GM23338 (cell line): ENCODE measurements around the gene TRIM37. TPM values are rescaled to one million over a fixed set of nuclear protein-coding genes. Genes with fewer than 3 reads are reported as not detected.

Experiments used
- ATAC-seq: fragments of 200-7000 bp; cut with Tn5 transposase; 3 replicates; pipeline ENCODE4 v1.9.1; 2020
- DNase-seq: peaks from one replicate; pipeline ENCODE4 v3.0.0-alpha.2; 2015; ENCODE audit warnings: low spot score
- H2AFZ ChIP-seq: fragments of 200-600 bp; sonication (generic); 2 replicates; pipeline ENCODE4 v1.8.0; 2016; ENCODE audit warnings: antibody characterized with exemption, mild to moderate bottlenecking, moderate library complexity
- H3F3A ChIP-seq: fragments of 200-600 bp; sonication (generic); replicated peaks from 2 replicates; pipeline ENCODE4 v1.8.0; 2017; ENCODE audit warnings: antibody characterized with exemption, mixed run types, low read depth
- H3K27ac ChIP-seq: fragments of 200-600 bp; sonication (generic); 2 replicates; pipeline ENCODE4 v1.6.1; 2016; ENCODE audit warnings: low read depth
- H3K27me3 ChIP-seq: fragments of 200-600 bp; sonication (generic); 2 replicates; pipeline ENCODE4 v1.8.0; 2016; ENCODE audit warnings: mild to moderate bottlenecking, mixed run types, moderate library complexity; ENCODE audit not compliant: insufficient read depth
- H3K36me3 ChIP-seq: fragments of 200-600 bp; sonication (generic); 2 replicates; pipeline ENCODE4 v1.8.0; 2016; ENCODE audit warnings: mild to moderate bottlenecking; ENCODE audit not compliant: insufficient read depth
- H3K4me1 ChIP-seq: fragments of 200-600 bp; sonication (generic); 2 replicates; pipeline ENCODE4 v1.8.0; 2016; ENCODE audit warnings: mild to moderate bottlenecking, moderate library complexity; ENCODE audit not compliant: insufficient read depth
- H3K4me2 ChIP-seq: fragments of 200-600 bp; sonication (generic); 2 replicates; pipeline ENCODE4 v1.7.1; 2017; ENCODE audit warnings: mixed run types
- H3K4me3 ChIP-seq: fragments of 200-600 bp; sonication (generic); 2 replicates; pipeline ENCODE4 v1.6.1; 2016; ENCODE audit warnings: mixed run types
- H3K79me2 ChIP-seq: fragments of 200-600 bp; sonication (generic); replicated peaks from 2 replicates; pipeline ENCODE4 v1.8.0; 2017; ENCODE audit warnings: mild to moderate bottlenecking; ENCODE audit not compliant: insufficient read depth
- H3K9me2 ChIP-seq: fragments of 200-600 bp; sonication (generic); 2 replicates; pipeline ENCODE4 v1.8.0; 2017; ENCODE audit not compliant: insufficient read depth
- H4K20me1 ChIP-seq: fragments of 200-600 bp; sonication (generic); replicated peaks from 2 replicates; pipeline ENCODE4 v1.8.0; 2017; ENCODE audit warnings: mild to moderate bottlenecking; ENCODE audit not compliant: insufficient read depth
- H3K27ac Mint-ChIP-seq: 2 replicates; pipeline ENCODE4 v1.8.0; 2020; ENCODE audit warnings: inconsistent platforms, mild to moderate bottlenecking, moderate library complexity, mixed read lengths
- H3K27me3 Mint-ChIP-seq: 3 replicates; pipeline ENCODE4 v1.8.0; 2022; ENCODE audit warnings: low read depth, mild to moderate bottlenecking, moderate library complexity, mixed read lengths, inconsistent platforms; ENCODE audit not compliant: insufficient read depth, poor library complexity
- H3K36me3 Mint-ChIP-seq: 3 replicates; pipeline ENCODE4 v1.8.0; 2021; ENCODE audit warnings: low read depth, mild to moderate bottlenecking, inconsistent platforms, moderate library complexity, mixed read lengths
- H3K4me1 Mint-ChIP-seq: 3 replicates; pipeline ENCODE4 v1.8.0; 2020; ENCODE audit warnings: mild to moderate bottlenecking, inconsistent platforms, mixed read lengths
- H3K4me3 Mint-ChIP-seq: 3 replicates; pipeline ENCODE4 v1.8.0; 2021; ENCODE audit warnings: moderate library complexity, mild to moderate bottlenecking, inconsistent platforms, mixed read lengths
- H3K9me3 Mint-ChIP-seq: 3 replicates; pipeline ENCODE4 v1.8.0; 2020; ENCODE audit warnings: moderate library complexity, mild to moderate bottlenecking, inconsistent platforms, mixed read lengths
- EZH2 ChIP-seq: fragments of 200-600 bp; sonication (generic); IDR thresholded peaks from one replicate; pipeline ENCODE4 v1.8.0; 2017; ENCODE audit warnings: antibody characterized with exemption, mild to moderate bottlenecking, low read depth; ENCODE audit not compliant: unreplicated experiment
- EZH2phosphoT487 ChIP-seq: fragments of 200-600 bp; sonication (generic); IDR thresholded peaks from one replicate; pipeline ENCODE4 v1.8.1; 2018; ENCODE audit warnings: antibody characterized with exemption; ENCODE audit not compliant: unreplicated experiment
- STAT1 ChIP-seq: IDR thresholded peaks from one replicate; pipeline ENCODE4 v1.6.1; 2016; ENCODE audit warnings: antibody characterized with exemption; ENCODE audit not compliant: unreplicated experiment
- polyA plus RNA-seq: library from polyadenylated mRNA; unstranded; fragments of >200 nt; fragmentation: Nextera tagmentation; extraction: Ambion mirVana; gene quantifications from 2 replicates; pipeline ENCODE4 v1.2.1, GENCODE V29; 2016
- total RNA-seq: library from RNA; depleted of rRNA; stranded (reverse); fragments of >200 nt; shearing (Covaris generic); gene quantifications from 2 replicates; pipeline ENCODE4 v1.2.3, GENCODE V29; 2014
- TF ChIP-seq, protein P1 (sequence below): fragments of 250-450 bp; sonication (Bioruptor Pico); IDR thresholded peaks from 2 replicates; pipeline ENCODE4 v1.5.0; 2020; ENCODE audit warnings: mild to moderate bottlenecking, moderate library complexity

TRIM37 gene
- total and polyA plus RNA-seq, 2 experiments from 2014 or later: 61.1 to 71.2 TPM

DNA sequence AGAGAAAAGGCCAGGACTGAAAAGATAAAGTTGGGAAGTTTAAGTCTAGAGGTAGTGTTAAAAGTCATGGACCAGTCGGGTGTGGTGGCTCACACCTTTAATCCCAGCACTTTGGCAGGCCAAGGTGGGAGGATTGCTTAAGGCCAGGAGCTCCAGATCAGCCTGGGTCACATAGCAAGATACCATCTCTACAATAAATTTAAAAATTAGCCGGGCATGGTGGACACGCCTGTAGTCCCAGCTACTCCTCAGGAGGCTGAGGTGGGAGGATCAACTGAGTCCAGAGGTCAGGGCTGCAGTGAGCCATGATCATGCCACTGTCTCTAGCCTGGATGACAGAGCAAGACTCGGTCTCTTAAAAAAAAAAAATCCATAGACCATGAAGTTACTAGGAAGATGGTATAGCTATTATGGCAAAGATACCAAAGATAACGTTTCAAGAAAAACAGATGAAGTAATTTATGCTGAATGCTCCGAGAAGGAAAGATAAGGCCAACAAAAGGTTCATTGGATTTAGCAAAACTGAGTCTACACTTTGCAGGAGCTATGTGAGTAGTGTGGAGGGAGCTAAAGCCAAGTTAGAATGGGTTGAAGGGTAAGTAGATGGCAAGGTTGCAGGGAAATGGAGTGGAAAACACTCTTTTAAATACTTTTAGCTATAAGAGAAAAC is 11.7 kb downstream of the TRIM37 start (continued):
- TF ChIP-seq, protein P1, sequence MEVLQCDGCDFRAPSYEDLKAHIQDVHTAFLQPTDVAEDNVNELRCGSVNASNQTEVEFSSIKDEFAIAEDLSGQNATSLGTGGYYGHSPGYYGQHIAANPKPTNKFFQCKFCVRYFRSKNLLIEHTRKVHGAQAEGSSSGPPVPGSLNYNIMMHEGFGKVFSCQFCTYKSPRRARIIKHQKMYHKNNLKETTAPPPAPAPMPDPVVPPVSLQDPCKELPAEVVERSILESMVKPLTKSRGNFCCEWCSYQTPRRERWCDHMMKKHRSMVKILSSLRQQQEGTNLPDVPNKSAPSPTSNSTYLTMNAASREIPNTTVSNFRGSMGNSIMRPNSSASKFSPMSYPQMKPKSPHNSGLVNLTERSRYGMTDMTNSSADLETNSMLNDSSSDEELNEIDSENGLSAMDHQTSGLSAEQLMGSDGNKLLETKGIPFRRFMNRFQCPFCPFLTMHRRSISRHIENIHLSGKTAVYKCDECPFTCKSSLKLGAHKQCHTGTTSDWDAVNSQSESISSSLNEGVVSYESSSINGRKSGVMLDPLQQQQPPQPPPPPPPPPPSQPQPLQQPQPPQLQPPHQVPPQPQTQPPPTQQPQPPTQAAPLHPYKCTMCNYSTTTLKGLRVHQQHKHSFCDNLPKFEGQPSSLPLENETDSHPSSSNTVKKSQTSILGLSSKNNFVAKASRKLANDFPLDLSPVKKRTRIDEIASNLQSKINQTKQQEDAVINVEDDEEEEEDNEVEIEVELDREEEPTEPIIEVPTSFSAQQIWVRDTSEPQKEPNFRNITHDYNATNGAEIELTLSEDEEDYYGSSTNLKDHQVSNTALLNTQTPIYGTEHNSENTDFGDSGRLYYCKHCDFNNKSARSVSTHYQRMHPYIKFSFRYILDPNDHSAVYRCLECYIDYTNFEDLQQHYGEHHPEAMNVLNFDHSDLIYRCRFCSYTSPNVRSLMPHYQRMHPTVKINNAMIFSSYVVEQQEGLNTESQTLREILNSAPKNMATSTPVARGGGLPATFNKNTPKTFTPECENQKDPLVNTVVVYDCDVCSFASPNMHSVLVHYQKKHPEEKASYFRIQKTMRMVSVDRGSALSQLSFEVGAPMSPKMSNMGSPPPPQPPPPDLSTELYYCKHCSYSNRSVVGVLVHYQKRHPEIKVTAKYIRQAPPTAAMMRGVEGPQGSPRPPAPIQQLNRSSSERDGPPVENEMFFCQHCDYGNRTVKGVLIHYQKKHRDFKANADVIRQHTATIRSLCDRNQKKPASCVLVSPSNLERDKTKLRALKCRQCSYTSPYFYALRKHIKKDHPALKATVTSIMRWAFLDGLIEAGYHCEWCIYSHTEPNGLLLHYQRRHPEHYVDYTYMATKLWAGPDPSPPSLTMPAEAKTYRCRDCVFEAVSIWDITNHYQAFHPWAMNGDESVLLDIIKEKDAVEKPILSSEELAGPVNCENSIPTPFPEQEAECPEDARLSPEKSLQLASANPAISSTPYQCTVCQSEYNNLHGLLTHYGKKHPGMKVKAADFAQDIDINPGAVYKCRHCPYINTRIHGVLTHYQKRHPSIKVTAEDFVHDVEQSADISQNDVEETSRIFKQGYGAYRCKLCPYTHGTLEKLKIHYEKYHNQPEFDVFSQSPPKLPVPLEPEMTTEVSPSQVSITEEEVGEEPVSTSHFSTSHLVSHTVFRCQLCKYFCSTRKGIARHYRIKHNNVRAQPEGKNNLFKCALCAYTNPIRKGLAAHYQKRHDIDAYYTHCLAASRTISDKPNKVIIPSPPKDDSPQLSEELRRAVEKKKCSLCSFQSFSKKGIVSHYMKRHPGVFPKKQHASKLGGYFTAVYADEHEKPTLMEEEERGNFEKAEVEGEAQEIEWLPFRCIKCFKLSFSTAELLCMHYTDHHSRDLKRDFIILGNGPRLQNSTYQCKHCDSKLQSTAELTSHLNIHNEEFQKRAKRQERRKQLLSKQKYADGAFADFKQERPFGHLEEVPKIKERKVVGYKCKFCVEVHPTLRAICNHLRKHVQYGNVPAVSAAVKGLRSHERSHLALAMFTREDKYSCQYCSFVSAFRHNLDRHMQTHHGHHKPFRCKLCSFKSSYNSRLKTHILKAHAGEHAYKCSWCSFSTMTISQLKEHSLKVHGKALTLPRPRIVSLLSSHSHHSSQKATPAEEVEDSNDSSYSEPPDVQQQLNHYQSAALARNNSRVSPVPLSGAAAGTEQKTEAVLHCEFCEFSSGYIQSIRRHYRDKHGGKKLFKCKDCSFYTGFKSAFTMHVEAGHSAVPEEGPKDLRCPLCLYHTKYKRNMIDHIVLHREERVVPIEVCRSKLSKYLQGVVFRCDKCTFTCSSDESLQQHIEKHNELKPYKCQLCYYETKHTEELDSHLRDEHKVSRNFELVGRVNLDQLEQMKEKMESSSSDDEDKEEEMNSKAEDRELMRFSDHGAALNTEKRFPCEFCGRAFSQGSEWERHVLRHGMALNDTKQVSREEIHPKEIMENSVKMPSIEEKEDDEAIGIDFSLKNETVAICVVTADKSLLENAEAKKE: no peak
- no peak for TF ChIP-seq EZH2phosphoT487
- TF ChIP-seq EZH2: no peak
- no peak for TF ChIP-seq STAT1

DNA sequence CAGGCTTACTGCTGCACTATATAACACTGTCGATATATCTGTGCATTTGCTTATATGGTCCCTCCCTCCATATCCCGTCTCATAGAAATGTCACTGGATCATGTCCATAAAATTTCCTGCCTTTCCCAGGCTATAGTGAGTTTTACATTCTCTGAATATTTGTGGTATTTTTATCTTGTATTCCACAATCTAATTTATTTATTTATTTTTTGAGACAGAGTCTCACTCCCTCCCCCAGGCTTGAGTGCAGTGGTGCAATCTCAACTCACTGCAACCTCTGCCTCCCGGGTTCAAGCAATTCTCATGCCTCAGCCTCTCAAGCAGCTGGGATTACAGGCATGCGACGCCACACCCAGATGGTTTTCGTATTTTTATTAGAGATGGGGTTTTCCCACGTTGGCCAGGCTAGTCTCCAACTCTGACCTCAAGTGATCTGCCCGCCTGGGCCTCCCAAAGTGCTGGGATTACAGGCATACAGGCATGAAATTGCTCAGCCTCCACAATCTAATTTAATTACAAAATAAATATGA is 12.9 kb downstream of the TRIM37 start:
- Histone ChIP-seq H3K4me3 (no peak overlapping the region), H3K4me1 (no peaks in the 10 kb centered on the region), H3K9me2 (no peaks in the 10 kb centered on the region), H2AFZ (no peak overlapping the region), H3K79me2 (peaks cover 81% of the 10 kb centered on the region), H4K20me1 (peaks cover 28% of the 10 kb centered on the region), H3K27ac (no peak overlapping the region), H3K27me3 (no peaks in the 10 kb centered on the region), H3K4me2 (no peak overlapping the region), H3K36me3 (peaks cover 1% of the 10 kb centered on the region), H3F3A (no peaks in the 10 kb centered on the region)
- ATAC-seq: no peak
- no peaks in the 10 kb centered on the region for H3K4me1 Mint-ChIP-seq
- peaks cover 8% of the 10 kb centered on the region; the same call in 2 of the 3 replicates for H3K36me3 Mint-ChIP-seq
- DNase-seq: no peak
- H3K27ac Mint-ChIP-seq: no peak overlapping the region
- no peak overlapping the region for H3K4me3 Mint-ChIP-seq
- H3K27me3 Mint-ChIP-seq: no peaks in the 10 kb centered on the region
- TF ChIP-seq EZH2phosphoT487: no peak
- TF ChIP-seq, protein P1: no peak
- no peaks in the 10 kb centered on the region for H3K9me3 Mint-ChIP-seq
